ENCODE measurements around the gene HIVEP2.

DNA sequence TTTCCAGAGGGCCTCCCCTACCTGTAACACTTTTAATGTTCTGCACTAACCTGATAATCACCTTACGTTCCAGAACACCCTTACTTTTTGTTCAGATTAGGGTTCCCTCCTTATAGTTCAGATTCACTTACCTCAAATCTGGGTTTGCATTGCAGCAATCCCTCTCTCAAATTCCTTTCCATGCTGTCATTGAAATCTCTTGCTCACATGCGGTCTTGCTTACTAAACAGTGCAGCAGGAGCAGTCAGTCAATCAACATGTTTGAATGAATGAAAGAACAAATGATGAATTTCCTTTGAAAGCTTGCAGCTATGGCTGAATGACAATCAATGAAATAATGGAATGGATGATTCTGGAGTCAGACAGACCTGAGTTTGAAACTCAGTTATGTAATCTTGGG is 200.1 kb downstream of the HIVEP2 start:
- TF ChIP-seq, protein P1, sequence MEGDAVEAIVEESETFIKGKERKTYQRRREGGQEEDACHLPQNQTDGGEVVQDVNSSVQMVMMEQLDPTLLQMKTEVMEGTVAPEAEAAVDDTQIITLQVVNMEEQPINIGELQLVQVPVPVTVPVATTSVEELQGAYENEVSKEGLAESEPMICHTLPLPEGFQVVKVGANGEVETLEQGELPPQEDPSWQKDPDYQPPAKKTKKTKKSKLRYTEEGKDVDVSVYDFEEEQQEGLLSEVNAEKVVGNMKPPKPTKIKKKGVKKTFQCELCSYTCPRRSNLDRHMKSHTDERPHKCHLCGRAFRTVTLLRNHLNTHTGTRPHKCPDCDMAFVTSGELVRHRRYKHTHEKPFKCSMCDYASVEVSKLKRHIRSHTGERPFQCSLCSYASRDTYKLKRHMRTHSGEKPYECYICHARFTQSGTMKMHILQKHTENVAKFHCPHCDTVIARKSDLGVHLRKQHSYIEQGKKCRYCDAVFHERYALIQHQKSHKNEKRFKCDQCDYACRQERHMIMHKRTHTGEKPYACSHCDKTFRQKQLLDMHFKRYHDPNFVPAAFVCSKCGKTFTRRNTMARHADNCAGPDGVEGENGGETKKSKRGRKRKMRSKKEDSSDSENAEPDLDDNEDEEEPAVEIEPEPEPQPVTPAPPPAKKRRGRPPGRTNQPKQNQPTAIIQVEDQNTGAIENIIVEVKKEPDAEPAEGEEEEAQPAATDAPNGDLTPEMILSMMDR (IDR thresholded peaks at IDR 0.05): no peak
- no peak for TF ChIP-seq POLR2A (IDR thresholded peaks at IDR 0.05)

All from esophagus squamous epithelium (tissue), 4 donors.